GM21360 (cell line): ENCODE measurements around the gene SPOCD1.

Experiments
- ATAC-seq: cut with Tn5 transposase; IDR thresholded peaks from one replicate; pipeline ENCODE4 v1.9.1; 2021; ENCODE audit warnings: mild to moderate bottlenecking, moderate library complexity; ENCODE audit not compliant: unreplicated experiment

Gene SPOCD1

DNA sequence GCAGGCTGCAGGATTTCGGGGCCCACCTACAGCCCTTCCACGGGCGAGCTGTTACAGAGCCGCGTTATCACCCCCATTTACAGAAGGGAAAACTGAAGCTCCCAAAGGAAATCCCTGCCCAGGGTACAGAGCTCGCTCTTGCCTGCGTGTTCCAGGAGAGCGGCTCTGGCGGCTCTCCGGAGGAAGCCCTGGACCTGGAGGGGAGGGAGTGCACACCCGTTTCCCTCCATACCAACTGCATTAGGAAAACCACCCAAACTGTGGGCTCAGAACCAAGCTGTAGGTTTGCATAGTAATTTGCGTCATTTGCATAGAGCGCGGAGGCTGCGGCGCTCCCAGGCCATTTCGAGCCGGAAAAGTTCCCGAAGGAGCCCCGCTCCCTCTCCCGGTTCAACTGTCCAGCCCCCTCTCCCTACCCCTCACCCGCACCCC lies 27.0 kb downstream of the SPOCD1 start:
- no peak for ATAC-seq

DNA sequence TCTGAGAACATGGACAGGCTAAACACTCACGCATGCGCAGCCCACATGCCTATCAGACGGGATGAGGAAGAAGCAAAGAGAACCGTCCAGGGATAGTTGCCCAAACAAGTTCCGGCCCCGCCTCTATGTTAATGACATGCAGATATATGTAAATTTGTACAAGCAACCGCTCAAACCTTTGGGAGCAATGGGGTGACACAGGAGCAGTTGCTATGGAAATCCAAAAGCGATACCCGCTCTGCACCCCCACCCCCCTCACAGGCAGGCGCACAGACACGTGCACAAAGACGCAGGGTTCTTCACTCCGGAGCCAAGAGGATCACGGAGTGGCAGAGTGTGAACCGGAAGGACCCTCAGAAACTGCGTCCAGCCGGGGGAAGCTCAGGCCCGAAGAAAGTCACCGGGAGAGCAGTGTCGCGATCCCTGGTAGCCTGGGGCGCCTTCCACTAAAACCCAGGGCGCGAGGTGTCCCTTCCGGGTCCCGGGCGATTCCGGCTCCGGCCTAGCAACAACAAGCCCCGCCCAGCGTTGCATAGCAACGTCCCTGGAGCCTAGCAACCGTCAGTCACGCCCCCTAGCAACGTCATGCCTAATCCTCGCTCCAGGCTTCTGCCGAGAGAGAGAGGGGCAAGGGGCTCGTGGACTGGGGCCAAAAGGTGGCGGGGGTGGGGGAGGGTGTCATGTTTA lies 27.5 kb downstream of the SPOCD1 start:
- ATAC-seq, result peak; percentile 63

DNA sequence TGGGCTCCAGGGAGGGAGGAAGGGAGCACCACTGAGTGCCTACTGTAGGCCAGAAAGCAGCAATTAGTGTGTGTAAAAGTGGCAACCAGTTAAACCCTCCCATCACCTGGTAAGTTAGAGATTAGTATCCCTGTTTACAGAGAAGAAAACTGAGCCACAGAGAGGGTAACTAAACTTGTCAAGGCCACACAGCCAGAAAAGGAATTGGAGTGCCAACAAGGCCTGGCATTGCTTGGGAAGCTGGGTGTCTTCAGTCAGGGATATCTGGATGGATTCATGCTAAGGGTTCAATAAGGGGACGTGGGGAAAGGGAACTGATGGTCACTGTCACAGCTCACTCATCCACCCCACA lies 28.1 kb downstream of the SPOCD1 start:
- no peak for ATAC-seq

DNA sequence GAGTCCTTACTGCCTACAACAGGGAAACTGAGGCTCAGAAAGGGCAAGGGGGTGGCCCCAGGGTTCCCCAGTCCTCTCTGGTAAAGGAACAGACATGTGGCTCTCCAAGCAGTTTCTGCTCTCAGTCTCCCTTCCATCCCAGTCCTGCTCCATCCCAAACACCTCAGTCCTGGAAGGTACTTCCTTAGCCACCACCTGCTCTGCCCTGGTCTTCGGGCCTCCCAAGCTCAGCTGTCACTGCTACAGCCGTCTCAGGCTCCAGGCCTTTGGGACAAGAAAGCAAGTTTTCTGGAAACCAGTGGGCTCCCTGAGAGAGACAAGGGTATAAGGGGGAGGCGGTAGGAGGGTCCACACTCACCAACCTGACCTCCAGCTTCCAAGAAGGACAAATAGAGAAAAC lies 28.6 kb downstream of the SPOCD1 start:
- ATAC-seq, result no peak

- ATAC-seq, result no peak
Observed at GRCh38 chr1:31786366-31787060, 29.3 kb downstream of the SPOCD1 start.

DNA sequence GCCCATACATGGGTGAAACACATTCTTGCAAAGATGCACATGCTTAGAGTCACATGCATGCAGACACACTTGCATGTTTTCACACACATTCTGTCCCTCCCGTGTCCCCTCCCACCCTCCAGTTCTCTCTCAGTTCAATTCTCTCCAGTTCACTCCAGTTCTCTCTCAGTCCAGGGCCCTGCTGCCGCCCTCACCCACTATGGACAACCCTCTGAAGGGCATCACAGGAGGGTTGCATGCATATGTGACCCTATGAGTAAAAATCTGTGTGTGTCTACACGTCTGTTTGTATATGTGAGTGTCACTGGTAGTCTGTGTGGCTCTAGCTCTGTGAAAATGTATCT lies 29.9 kb downstream of the SPOCD1 start:
- no peak for ATAC-seq

- ATAC-seq, result no peak
Observed at GRCh38 chr1:31785020-31785946, 30.5 kb downstream of the SPOCD1 start.

- ATAC-seq, result no peak
Observed at GRCh38 chr1:31784356-31785019, 31.3 kb downstream of the SPOCD1 start.

DNA sequence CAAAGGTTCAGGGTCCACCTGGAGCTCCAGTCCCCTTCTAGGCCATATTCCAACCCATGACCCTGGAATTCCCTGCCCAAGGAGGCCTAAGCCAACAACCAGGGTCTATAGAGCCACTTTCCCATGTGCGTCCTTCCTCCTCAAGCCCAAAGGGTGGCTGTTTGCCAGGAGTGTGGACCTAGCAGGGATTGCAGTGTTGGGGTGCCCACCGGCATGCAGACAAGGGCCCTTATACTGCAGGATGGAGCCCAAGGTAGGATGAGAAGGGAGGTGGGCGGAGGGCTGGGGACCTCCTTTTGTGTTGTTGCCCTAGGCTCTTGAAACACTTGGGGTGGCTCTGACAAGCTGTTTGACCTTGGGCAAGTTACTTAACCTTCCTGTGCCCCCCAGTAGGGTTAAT lies 32.0 kb downstream of the SPOCD1 start:
- no peak for ATAC-seq

GRCh38 chr1:31782421-31783410 lies 33.1 kb downstream of the SPOCD1 start:
- no peak for ATAC-seq

GRCh38 chr1:31781756-31782371 lies 34.0 kb downstream of the SPOCD1 start:
- ATAC-seq, result no peak

DNA sequence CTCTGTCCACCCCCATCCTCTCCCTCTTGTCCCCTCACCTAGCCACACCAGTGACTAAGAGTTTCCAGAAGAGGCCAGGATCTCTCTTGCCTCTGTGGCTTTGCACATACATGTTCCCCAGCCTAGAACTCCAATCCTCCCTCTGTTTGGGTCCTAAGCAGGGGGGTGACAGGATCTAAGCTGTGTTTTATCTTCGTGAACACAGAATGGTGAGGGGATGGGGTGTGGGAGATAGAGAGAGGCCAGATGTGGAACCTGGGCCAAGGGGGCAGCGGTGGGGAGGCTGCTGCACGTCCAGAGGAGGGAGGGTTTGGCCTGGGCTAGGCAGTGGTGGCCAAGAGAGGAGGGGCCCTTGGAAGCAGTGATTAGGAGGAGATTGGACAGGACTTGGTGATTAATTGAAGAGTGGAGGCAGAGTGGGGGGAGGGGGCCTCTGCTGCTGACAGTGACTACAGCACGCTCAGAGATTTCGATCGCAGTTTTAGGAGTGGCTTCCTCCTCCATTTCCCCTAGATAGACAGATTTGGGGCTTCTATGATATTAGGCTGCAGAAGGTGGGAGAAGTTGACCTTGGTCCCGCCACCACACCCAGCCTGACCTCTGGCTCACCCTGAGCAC lies 34.6 kb downstream of the SPOCD1 start:
- ATAC-seq, result no peak

- no peak for ATAC-seq
Observed at GRCh38 chr1:31780632-31781031, 35.2 kb downstream of the SPOCD1 start.

DNA sequence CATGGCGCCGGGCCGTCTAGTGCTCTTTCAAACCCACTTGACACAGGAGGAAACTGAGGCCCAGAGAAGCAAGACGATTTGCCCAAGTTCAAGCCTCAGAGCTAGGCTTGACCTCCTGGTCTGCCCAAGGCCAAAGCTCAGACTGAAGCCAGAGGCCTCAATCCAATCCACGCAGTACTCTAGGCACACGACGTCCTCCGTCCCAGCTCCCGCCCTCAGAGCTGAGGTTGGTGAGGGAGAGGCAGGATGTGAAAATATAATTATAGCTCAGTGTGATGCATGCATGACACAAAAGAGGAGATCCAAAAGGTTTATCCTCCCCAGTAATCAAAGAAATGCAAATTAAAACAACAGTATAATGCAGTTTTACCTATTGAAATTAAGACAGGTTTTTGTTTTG lies 36.1 kb downstream of the SPOCD1 start:
- no peak for ATAC-seq

DNA sequence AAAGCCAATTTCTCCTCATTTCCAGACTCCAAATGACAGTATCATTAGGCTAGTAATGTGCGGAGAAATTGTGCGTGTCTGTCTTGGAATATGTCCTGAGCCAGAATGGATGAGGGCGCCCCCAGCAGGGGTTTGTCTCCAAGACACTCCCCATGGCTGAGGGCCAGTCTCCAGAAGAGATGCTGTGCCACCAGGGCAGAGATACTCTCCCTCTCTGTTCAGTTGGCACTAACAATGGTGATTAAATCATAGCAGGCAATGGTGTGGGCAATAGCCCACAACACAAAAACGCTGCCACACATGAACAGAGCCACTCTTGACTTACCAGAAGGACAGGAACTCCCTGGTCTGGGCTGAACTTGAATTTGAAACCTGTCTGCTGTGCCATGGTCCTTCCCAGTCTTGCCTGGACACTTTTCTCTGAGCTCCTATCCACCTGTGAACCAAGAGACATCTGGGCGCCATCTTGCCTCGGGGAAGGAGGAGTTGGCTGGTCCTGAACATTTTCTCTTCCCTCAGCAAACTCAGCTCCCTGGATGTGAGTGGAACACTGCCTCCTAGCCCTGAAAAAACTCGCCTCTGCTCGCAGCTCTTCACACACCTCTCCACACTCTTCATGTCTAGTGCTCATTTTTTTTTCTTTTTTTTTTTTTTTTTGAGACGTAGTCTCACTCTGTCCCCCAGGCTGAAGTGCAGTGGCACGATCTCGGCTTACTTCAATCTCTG lies 36.9 kb downstream of the SPOCD1 start:
- ATAC-seq, result no peak

GRCh38 chr1:31776516-31776915 lies 39.3 kb downstream of the SPOCD1 start:
- no peak for ATAC-seq

GRCh38 chr1:31776032-31776431 lies 39.8 kb downstream of the SPOCD1 start:
- ATAC-seq, result no peak

DNA sequence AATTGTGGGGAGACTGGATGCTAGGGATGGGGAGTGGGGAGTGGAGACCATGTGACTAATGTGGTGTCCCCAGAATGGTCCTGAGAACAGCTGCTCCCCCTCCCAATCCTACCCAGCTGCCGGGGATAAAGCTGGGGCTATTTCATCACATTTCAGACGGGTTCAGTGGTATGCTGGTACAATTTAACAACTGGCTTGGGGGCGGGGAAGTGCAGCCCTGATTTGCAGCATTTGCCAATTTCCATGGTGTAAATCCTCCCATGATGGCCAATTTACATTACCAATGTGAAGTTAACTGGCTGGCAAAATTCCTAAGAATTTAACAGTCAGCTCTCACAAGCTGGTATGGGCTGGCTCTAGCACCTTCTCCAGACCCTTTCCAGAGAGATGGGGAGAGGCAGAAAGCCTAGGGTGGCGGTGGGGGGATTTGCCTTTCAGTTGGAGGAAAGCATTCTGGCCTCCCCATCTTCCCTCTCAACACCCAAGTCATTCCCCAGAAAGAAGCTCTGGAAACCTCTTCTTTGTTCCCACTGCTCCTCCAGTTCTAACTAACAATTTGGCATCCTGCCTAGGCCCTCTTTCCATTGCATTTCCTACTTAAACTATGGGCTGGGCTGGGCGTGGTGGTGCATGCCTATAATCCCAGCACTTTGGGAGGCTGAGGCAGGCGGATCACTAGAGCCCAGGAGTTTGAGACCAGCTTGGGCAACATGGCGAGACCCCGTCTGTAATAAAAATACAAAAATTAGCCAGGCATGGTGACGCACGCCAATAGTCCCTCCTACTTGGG lies 40.4 kb downstream of the SPOCD1 start:
- ATAC-seq, result no peak
